22Rv1 (cell line): Measurements from ENCODE around the gene PRR7.

ENCODE experiments used
- H3K27ac ChIP-seq: fragments of 450-650 bp; 2 replicates; pipeline ENCODE4 v1.5.1; 2017
- CTCF ChIP-seq: fragments of 450-650 bp; IDR thresholded peaks from 2 replicates; pipeline ENCODE4 v1.5.1; 2017; ENCODE audit warnings: mild to moderate bottlenecking
- ZFX ChIP-seq: fragments of 450-650 bp; IDR thresholded peaks from 2 replicates; pipeline ENCODE4 v1.6.1; 2017; ENCODE audit warnings: antibody characterized with exemption, borderline replicate concordance

Gene PRR7

GRCh38 chr5:177472460-177473442, 26.1 kb downstream of the PRR7 start:
- H3K27ac ChIP-seq = peak overlapping the region; percentile 64
- no peak for TF ChIP-seq CTCF
- TF ChIP-seq ZFX = no peak

- peak within 1 kb of the TSS; percentile 64 for H3K27ac ChIP-seq
- no peak for TF ChIP-seq ZFX
- no peak for TF ChIP-seq CTCF
Observed at GRCh38 chr5:177473443-177474001, 26.9 kb downstream of the PRR7 start, which contains the start of gene DBN1. DBN1 (minus strand) TSS chr5:177473634; CDS start chr5:177473521, 113 bp downstream.

- TF ChIP-seq ZFX = no peak
- no peak for TF ChIP-seq CTCF
- H3K27ac ChIP-seq = peak overlapping the region; percentile 20; the same call in 1 of the 2 replicates
Observed at GRCh38 chr5:177474002-177474476, 27.4 kb downstream of the PRR7 start.

- TF ChIP-seq ZFX (no peak), CTCF (no peak)
- peak overlapping the region; percentile 20; the same call in 1 of the 2 replicates for H3K27ac ChIP-seq
Observed at GRCh38 chr5:177474846-177475562, 28.4 kb downstream of the PRR7 start.

GRCh38 chr5:177475563-177476427, 29.2 kb downstream of the PRR7 start:
- H3K27ac ChIP-seq = no peak overlapping the region

More at GRCh38 chr5:177475563-177476427, 29.2 kb downstream of the PRR7 start:
- no peak for TF ChIP-seq ZFX
- no peak for TF ChIP-seq CTCF
